GM12878 (cell line): ENCODE results near the gene SNX10. TPM values are rescaled to one million over a fixed set of nuclear protein-coding genes. Genes with fewer than 3 reads are reported as not detected.

Experiments used
- ATAC-seq: fragments of 200-7000 bp; cut with Tn5 transposase; 3 replicates; pipeline ENCODE4 v1.9.1; 2020; ENCODE audit warnings: mild to moderate bottlenecking, moderate library complexity
- BruUV-seq: library from RNA; stranded (reverse); fragments of 400-500 nt; replicated peaks from 2 replicates; lab custom pipeline; 2021; lab: Mats Ljungman, UMichigan
- CTCF ChIA-PET: fragments of 300-600 bp; sonication (Branson Sonifier 250); formaldehyde crosslinking; extraction: SDS; loops from one replicate; lab custom pipeline; 2021; ENCODE audit warnings: inconsistent platforms; lab: Yijun Ruan, JAX
- POLR2A ChIA-PET: fragments of 350-600 bp; formaldehyde crosslinking; extraction: SDS; loops from one replicate; lab custom pipeline; 2021; ENCODE audit warnings: inconsistent platforms; lab: Charles Lee
- RAD21 ChIA-PET: fragments of 300-600 bp; sonication (Branson Sonifier 250); formaldehyde crosslinking; loops from one replicate; lab custom pipeline; 2023; ENCODE audit warnings: antibody characterized with exemption; ENCODE audit not compliant: unreplicated experiment; lab: Charles Lee
- SMC1A ChIA-PET: fragments of 300-600 bp; sonication (Branson Sonifier 250); formaldehyde crosslinking; loops from one replicate; lab custom pipeline; 2023; ENCODE audit not compliant: unreplicated experiment, uncharacterized antibody; lab: Charles Lee
- DNase-seq: peaks from one replicate; pipeline ENCODE4 v3.0.0-alpha.2; 2011; ENCODE audit warnings: low read depth, low spot score
- FAIRE-seq: peaks from 3 replicates; lab custom pipeline; 2011; peaks lifted over from hg19 to GRCh38; lab: Jason Lieb, UNC
- H2AFZ ChIP-seq: 2 replicates; pipeline ENCODE4 v1.6.0; 2011; ENCODE audit warnings: low read depth, low read length, control low read depth; ENCODE audit not compliant: control insufficient read depth
- H3K27ac ChIP-seq: 2 replicates; pipeline ENCODE4 v1.5.1; 2011; ENCODE audit warnings: control low read depth; ENCODE audit not compliant: control insufficient read depth, insufficient read depth
- H3K27me3 ChIP-seq, 2 experiments: replicated peaks in 1 of 2; 2 replicates each; pipeline versions ENCODE4 v1.6.0 to v1.6.1; 2011; ENCODE audit warnings: low read length in 1 of 2; ENCODE audit not compliant: control insufficient read depth in 2 of 2, insufficient read depth in 2 of 2
- H3K36me3 ChIP-seq, 2 experiments: 2 replicates each; pipeline ENCODE4 v1.5.1; 2011; ENCODE audit warnings: low read length in 1 of 2; ENCODE audit not compliant: control insufficient read depth in 2 of 2, insufficient read depth in 2 of 2
- H3K4me1 ChIP-seq: 2 replicates; pipeline ENCODE4 v1.6.1; 2011; ENCODE audit warnings: mild to moderate bottlenecking, low read length, moderate library complexity, mixed read lengths; ENCODE audit not compliant: control insufficient read depth, insufficient read depth
- H3K4me2 ChIP-seq: 2 replicates; pipeline ENCODE4 v1.6.0; 2011; ENCODE audit warnings: control low read depth; ENCODE audit not compliant: control insufficient read depth, insufficient read depth
- H3K4me3 ChIP-seq: fragments of 200-600 bp; sonication (generic); 2 replicates; pipeline ENCODE4 v1.5.1; 2016
- H3K79me2 ChIP-seq: 2 replicates; pipeline ENCODE4 v1.6.0; 2011; ENCODE audit warnings: low read length; ENCODE audit not compliant: control insufficient read depth, insufficient read depth
- H3K9ac ChIP-seq: 2 replicates; pipeline ENCODE4 v1.8.0; 2011; ENCODE audit warnings: low read length, control low read depth, mixed read lengths; ENCODE audit not compliant: control insufficient read depth, insufficient read depth
- H3K9me3 ChIP-seq: replicated peaks from 3 replicates; pipeline ENCODE4 v1.5.1; 2011; ENCODE audit warnings: mild to moderate bottlenecking, low read length; ENCODE audit not compliant: control insufficient read depth, insufficient read depth
- H4K20me1 ChIP-seq: 2 replicates; pipeline ENCODE4 v1.6.0; 2011; ENCODE audit not compliant: control insufficient read depth, insufficient read depth
- BRCA1 ChIP-seq: IDR thresholded peaks from 2 replicates; pipeline ENCODE4 v1.6.1; 2011; ENCODE audit warnings: low read depth, low read length, improper control_type of control experiment
- CBFB ChIP-seq: IDR thresholded peaks from 2 replicates; pipeline ENCODE4 v1.6.1; 2016; ENCODE audit warnings: antibody characterized with exemption, low read depth
- FOXM1 ChIP-seq: IDR thresholded peaks from 2 replicates; pipeline ENCODE4 v1.6.1; 2012; ENCODE audit warnings: low read depth, mild to moderate bottlenecking, inconsistent platforms, low read length, moderate library complexity
- MEF2B ChIP-seq: fragments of 450-650 bp; IDR thresholded peaks from 2 replicates; pipeline ENCODE4 v1.6.1; 2018; ENCODE audit warnings: mild to moderate bottlenecking, moderate library complexity; ENCODE audit not compliant: partially characterized antibody, poor library complexity, severe bottlenecking
- SPI1 ChIP-seq: IDR thresholded peaks from 2 replicates; pipeline ENCODE4 v1.6.1; 2011; ENCODE audit warnings: low read depth, mild to moderate bottlenecking, low read length, moderate library complexity, borderline replicate concordance; ENCODE audit not compliant: insufficient read depth
- SUZ12 ChIP-seq: fragments of 200-600 bp; sonication (generic); IDR thresholded peaks from one replicate; pipeline ENCODE4 v1.6.1; 2018; ENCODE audit warnings: antibody characterized with exemption, mild to moderate bottlenecking; ENCODE audit not compliant: unreplicated experiment
- TCF7 ChIP-seq: IDR thresholded peaks from 2 replicates; pipeline ENCODE4 v1.6.1; 2014; ENCODE audit warnings: antibody characterized with exemption, borderline replicate concordance
- ZNF207 ChIP-seq: fragments of 450-650 bp; IDR thresholded peaks from 2 replicates; pipeline ENCODE4 v1.6.1; 2014; ENCODE audit warnings: antibody characterized with exemption, mild to moderate bottlenecking, borderline replicate concordance
- WGBS: methylation state at CpG from one replicate; pipeline ENCODE4 v1.1.6; 2016; ENCODE audit warnings: low lambda C conversion rate; ENCODE audit not compliant: insufficient replicate concordance, insufficient coverage; ENCODE audit errors: missing lambda C conversion rate; 5-methylcytosine and 5-hydroxymethylcytosine counted together
- in situ Hi-C: fragments of 300-500 bp; cut with MboI; formaldehyde crosslinking; loops from 9 replicates; pipeline ENCODE4 v1.14.3; 2018; ENCODE audit warnings: mixed read lengths
- intact Hi-C: fragments of 100-400 bp; cut with micrococcal nuclease; formaldehyde crosslinking; loops from one replicate; pipeline ENCODE4 v1.14.2; 2022; ENCODE audit not compliant: unreplicated experiment
- polyA plus RNA-seq, 11 experiments: library from polyadenylated mRNA; depleted of rRNA in 4 of 11; unstranded in 6 of 11; stranded (reverse) in 5 of 11; fragments of >200 nt; fragmentation: Nextera tagmentation in 4 of 11; fragmentation: Illumina TruSeq in 1 of 11; extraction: Ambion mirVana in 4 of 11; extraction: Trizol in 1 of 11; gene quantifications; 1 replicate in 1 of 11; 2 replicates in 10 of 11; pipeline versions ENCODE4 v1.2.1 to v1.2.3, GENCODE V29; 2011 to 2016; ENCODE audit warnings: inconsistent platforms in 2 of 11, missing spikeins in 2 of 11, low read depth in 1 of 11
- total RNA-seq, 4 experiments: library from RNA; depleted of rRNA in 3 of 4; stranded (reverse); fragments of >200 nt in 3 of 4; fragmentation: Illumina TruSeq in 1 of 4; extraction: Trizol in 1 of 4; gene quantifications; 2 replicates each; pipeline versions ENCODE4 v1.2.1 to v1.2.3, GENCODE V29; 2013 to 2021
- TF ChIP-seq, protein P1 (sequence below): fragments of 450-650 bp; formaldehyde crosslinking; IDR thresholded peaks from 2 replicates; pipeline ENCODE4 v1.4.0; 2022; ENCODE audit warnings: mild to moderate bottlenecking, moderate library complexity
- TF ChIP-seq, protein P2 (sequence below): IDR thresholded peaks from 2 replicates; pipeline ENCODE4 v1.6.1; 2012; ENCODE audit warnings: low read depth, low read length, improper control_type of control experiment

SNX10 gene
- total and polyA plus RNA-seq, 10 of the 15 experiments (the other 5 are each of a cell fraction or from before 2014, with no cell fraction given) = 22.0 to 56.2 (median 30.1) TPM

DNA sequence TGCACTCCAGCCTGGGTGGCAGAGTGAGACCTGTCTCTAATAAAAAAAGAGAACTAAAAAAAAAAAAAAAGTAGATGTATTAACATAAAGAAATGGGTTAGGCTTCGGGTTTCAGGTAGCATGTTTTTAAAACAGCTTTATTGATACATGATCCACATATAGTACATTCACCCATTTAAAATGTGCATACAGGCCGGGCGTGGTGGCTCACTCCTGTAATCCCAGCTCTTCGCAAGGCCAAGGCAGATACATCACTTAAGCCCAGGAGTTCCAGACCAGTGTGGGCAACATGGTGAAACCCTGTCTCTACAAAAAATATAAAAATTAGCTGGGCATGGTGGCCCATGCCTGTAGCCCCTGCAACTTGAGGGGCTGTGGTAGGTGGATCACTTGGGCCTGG, 39.5 kb downstream of the SNX10 start:
- RAD21 ChIA-PET = interaction anchor here (1.4 to 1.5 kb wide), 2 partner anchors 35 to 40 kb away, joined by 4 to 5 read pairs; partner anchors contain the start of gene SNX10
- TF ChIP-seq CBFB (no peak), MEF2B (no peak), SUZ12 (no peak), BRCA1 (no peak), FOXM1 (no peak), SPI1 (no peak)
- TF ChIP-seq, all 136 proteins: peak for 0
- in situ Hi-C loops (no loop called here), intact Hi-C loops (no loop called here)
- H4K20me1 ChIP-seq = no peaks in the 10 kb centered on the region
- no peaks in the 10 kb centered on the region; a peak in 2 of 4 replicates for H3K36me3 ChIP-seq
- WGBS = 75% methylated on average over 4 of the region's 4 CpGs
- ATAC-seq = no peak
- ChIA-PET POLR2A (interaction anchor here (0.6 to 1.4 kb wide), 3 partner anchors 12 to 85 kb away, joined by 3 to 4 read pairs (median 4); no protein-coding TSS in a partner anchor), CTCF (interaction anchor here (0.7 to 1.3 kb wide), 4 partner anchors 13 to 36 kb away, joined by 3 to 7 read pairs (median 4); no protein-coding TSS in a partner anchor), SMC1A (interaction anchor here (1.0 to 2.1 kb wide), 9 partner anchors 9 to 41 kb away, joined by 3 to 6 read pairs (median 5); no protein-coding TSS in a partner anchor)
- no peak overlapping the region for H3K9ac ChIP-seq
- no peak for DNase-seq
- H3K4me1 ChIP-seq = peaks cover 43% of the 10 kb centered on the region
- BruUV-seq = no TSS peak
- no peaks in the 10 kb centered on the region for H3K27me3 ChIP-seq
- H3K27ac ChIP-seq = no peak overlapping the region
- FAIRE-seq = no peak
- no peak overlapping the region for H3K4me3 ChIP-seq
- no peaks in the 10 kb centered on the region for H3K9me3 ChIP-seq
- H2AFZ ChIP-seq = no peak overlapping the region
- peaks cover 32% of the 10 kb centered on the region for H3K79me2 ChIP-seq
- H3K4me2 ChIP-seq = no peak overlapping the region

DNA sequence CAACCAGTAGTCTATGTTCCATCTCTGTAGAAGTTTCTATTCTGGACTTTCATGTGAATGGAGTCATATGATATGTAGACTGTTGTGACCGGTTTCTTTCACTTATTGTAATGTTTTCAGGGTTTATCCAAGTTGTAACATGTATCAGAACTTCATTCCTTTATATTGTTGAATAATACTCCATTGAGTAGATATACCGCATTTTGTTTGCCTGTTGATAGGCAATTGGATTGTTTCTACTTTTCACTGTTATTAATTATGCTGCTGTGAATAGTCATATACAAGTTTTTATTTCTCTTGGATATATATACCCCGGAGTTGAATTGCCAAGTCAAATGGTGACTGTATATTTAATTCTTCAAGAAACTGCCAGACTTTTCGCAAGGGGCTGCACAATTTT, 40.1 kb downstream of the SNX10 start:
- Histone ChIP-seq H3K36me3 (no peaks in the 10 kb centered on the region; a peak in 2 of 4 replicates), H3K27me3 (no peaks in the 10 kb centered on the region), H2AFZ (no peak overlapping the region), H3K4me3 (no peak overlapping the region), H3K4me1 (peaks cover 46% of the 10 kb centered on the region), H4K20me1 (no peaks in the 10 kb centered on the region), H3K4me2 (no peak overlapping the region), H3K79me2 (peaks cover 36% of the 10 kb centered on the region), H3K9ac (no peak overlapping the region), H3K9me3 (no peaks in the 10 kb centered on the region), H3K27ac (no peak overlapping the region)
- no peak for DNase-seq
- no peak for ATAC-seq
- FAIRE-seq = no peak
- WGBS = 89% methylated on average over 4 of the region's 4 CpGs
- CTCF ChIA-PET = interaction anchor here (1.3 kb wide), 1 partner anchor 13 kb away, joined by 7 read pairs; no protein-coding TSS in a partner anchor
- POLR2A ChIA-PET = interaction anchor here (1.0 to 1.4 kb wide), 2 partner anchors 12 to 24 kb away, joined by 3 to 4 read pairs; no protein-coding TSS in a partner anchor
- intact Hi-C loops = no loop called here
- SMC1A ChIA-PET = interaction anchor here (1.1 to 2.1 kb wide), 6 partner anchors 9 to 41 kb away, joined by 3 to 6 read pairs (median 4); no protein-coding TSS in a partner anchor
- in situ Hi-C loops = no loop called here
- RAD21 ChIA-PET = interaction anchor here (1.4 kb wide), 1 partner anchor 40 kb away, joined by 5 read pairs; the partner anchor contains the start of gene SNX10
- no TSS peak for BruUV-seq
- TF ChIP-seq, protein P1, sequence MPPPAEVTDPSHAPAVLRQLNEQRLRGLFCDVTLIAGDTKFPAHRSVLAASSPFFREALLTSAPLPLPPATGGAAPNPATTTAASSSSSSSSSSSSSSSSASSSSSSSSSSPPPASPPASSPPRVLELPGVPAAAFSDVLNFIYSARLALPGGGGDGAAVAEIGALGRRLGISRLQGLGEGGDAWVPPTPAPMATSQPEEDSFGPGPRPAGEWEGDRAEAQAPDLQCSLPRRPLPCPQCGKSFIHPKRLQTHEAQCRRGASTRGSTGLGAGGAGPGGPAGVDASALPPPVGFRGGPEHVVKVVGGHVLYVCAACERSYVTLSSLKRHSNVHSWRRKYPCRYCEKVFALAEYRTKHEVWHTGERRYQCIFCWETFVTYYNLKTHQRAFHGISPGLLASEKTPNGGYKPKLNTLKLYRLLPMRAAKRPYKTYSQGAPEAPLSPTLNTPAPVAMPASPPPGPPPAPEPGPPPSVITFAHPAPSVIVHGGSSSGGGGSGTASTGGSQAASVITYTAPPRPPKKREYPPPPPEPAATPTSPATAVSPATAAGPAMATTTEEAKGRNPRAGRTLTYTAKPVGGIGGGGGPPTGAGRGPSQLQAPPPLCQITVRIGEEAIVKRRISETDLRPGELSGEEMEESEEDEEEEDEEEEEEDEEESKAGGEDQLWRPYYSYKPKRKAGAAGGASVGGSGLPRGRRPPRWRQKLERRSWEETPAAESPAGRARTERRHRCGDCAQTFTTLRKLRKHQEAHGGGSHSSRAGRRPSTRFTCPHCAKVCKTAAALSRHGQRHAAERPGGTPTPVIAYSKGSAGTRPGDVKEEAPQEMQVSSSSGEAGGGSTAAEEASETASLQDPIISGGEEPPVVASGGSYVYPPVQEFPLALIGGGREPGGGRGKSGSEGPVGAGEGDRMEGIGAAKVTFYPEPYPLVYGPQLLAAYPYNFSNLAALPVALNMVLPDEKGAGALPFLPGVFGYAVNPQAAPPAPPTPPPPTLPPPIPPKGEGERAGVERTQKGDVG (CRISPR knock-in tag) = no peak
- TF ChIP-seq, protein P2, sequence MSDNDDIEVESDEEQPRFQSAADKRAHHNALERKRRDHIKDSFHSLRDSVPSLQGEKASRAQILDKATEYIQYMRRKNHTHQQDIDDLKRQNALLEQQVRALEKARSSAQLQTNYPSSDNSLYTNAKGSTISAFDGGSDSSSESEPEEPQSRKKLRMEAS = no peak
- no peak for TF ChIP-seq TCF7
- no peak for TF ChIP-seq ZNF207
